ENCODE measurements around the gene AK3. TPM values are rescaled to one million over a fixed set of nuclear protein-coding genes. Genes with fewer than 3 reads are reported as not detected.
"Not testable (repeated sequence)": the region's sequence is repeated elsewhere in the genome, so short reads cannot be mapped to it uniquely, and the experiment has no call there.

AK3 gene
- total RNA-seq, 2 donors from 2014 or later = 48.4 to 50.8 TPM

- intact Hi-C loops (cut with DNase I) = no loop called here
- peak; percentile 100 for DNase-seq (ENCODE audit: low spot score)
These were observed 61.5 kb downstream of the AK3 start, which contains the start of gene CDC37L1 for GRCh38 chr9:4679268-4680172. Gene CDC37L1 (plus strand): TSS chr9:4679569. CDS start chr9:4679768, 199 bp downstream.

GRCh38 chr9:4678679-4679267 lies 62.2 kb downstream of the AK3 start:
- intact Hi-C loops (cut with DNase I) = no loop called here
- no peak for DNase-seq (ENCODE audit: low spot score)

GRCh38 chr9:4677392-4677791 lies 63.6 kb downstream of the AK3 start:
- intact Hi-C loops (cut with DNase I) = no loop called here
- no peak for DNase-seq (ENCODE audit: low spot score)

GRCh38 chr9:4674783-4675182 lies 66.2 kb downstream of the AK3 start:
- no peak for DNase-seq (ENCODE audit: low spot score)
- intact Hi-C loops (cut with DNase I) = no loop called here

- intact Hi-C loops (cut with DNase I) = no loop called here
- no peak for DNase-seq (ENCODE audit: low spot score)
These were observed 69.3 kb downstream of the AK3 start for GRCh38 chr9:4671737-4672136.

GRCh38 chr9:4670591-4670990 lies 70.4 kb downstream of the AK3 start:
- intact Hi-C loops (cut with DNase I) = no loop called here
- no peak for DNase-seq (ENCODE audit: low spot score)

- intact Hi-C loops (cut with DNase I) = no loop called here
- no peak for DNase-seq (ENCODE audit: low spot score)
These were observed 71.1 kb downstream of the AK3 start for GRCh38 chr9:4669890-4670289.

- intact Hi-C loops (cut with DNase I) = no loop called here
- no peak for DNase-seq (ENCODE audit: low spot score)
These were observed 72.4 kb downstream of the AK3 start for GRCh38 chr9:4668604-4669003.

- no peak for DNase-seq (ENCODE audit: low spot score)
- intact Hi-C loops (cut with DNase I) = no loop called here
These were observed 73.3 kb downstream of the AK3 start for GRCh38 chr9:4667681-4668080.

- peak; percentile 91 for DNase-seq (ENCODE audit: low spot score)
- intact Hi-C loops (cut with DNase I) = no loop called here
These were observed 74.8 kb downstream of the AK3 start, which contains the start of gene SPATA6L for GRCh38 chr9:4666042-4666699. Gene SPATA6L (minus strand): TSS chr9:4666480. CDS start chr9:4666250, 230 bp downstream.

- no peak for DNase-seq (ENCODE audit: low spot score)
- intact Hi-C loops (cut with DNase I) = no loop called here
These were observed 75.6 kb downstream of the AK3 start for GRCh38 chr9:4665357-4665756.

GRCh38 chr9:4663956-4664355 lies 77.0 kb downstream of the AK3 start:
- DNase-seq (ENCODE audit: low spot score) = no peak
- intact Hi-C loops (cut with DNase I) = no loop called here

- no peak for DNase-seq (ENCODE audit: low spot score)
- intact Hi-C loops (cut with DNase I) = no loop called here
These were observed 77.8 kb downstream of the AK3 start for GRCh38 chr9:4662989-4663792.

GRCh38 chr9:4662108-4662988 lies 78.7 kb downstream of the AK3 start, which contains the start of gene PLPP6:
Gene PLPP6 (plus strand): TSS chr9:4662294. CDS start chr9:4662376, 82 bp downstream.
- intact Hi-C loops (cut with DNase I) = no loop called here
- peak; percentile 95 for DNase-seq (ENCODE audit: low spot score)

GRCh38 chr9:4661611-4662010 lies 79.4 kb downstream of the AK3 start:
- intact Hi-C loops (cut with DNase I) = no loop called here

GRCh38 chr9:4661165-4661564 lies 79.8 kb downstream of the AK3 start:
- DNase-seq (ENCODE audit: low spot score) = no peak
- intact Hi-C loops (cut with DNase I) = no loop called here

More at GRCh38 chr9:4661611-4662010, 79.4 kb downstream of the AK3 start:
- DNase-seq (ENCODE audit: low spot score) = no peak

- DNase-seq (ENCODE audit: low spot score); intact Hi-C loops (cut with DNase I): not testable (repeated sequence)
These were observed 80.3 kb downstream of the AK3 start for GRCh38 chr9:4660665-4661064.

Measured in posterior vena cava (tissue), 2 donors.